ENCODE data around the gene CHCT1. TPM values are rescaled to one million over a fixed set of nuclear protein-coding genes. Genes with fewer than 3 reads are reported as not detected.

The CHCT1 gene
- total and polyA plus RNA-seq, 12 donors, result 0.44 TPM; not detected in 11

GRCh38 chr17:60447375-60447774 lies 25.1 kb downstream of the CHCT1 start:
- intact Hi-C loops (cut with DNase I), result loop anchor here in 1 of 10 donors (10.0 kb wide), 1 partner anchor 533 kb away; no protein-coding TSS in a partner anchor
- Histone ChIP-seq H3K36me3 (peaks cover 0 to 89% (median 31%) of the 10 kb centered on the region in 9 donors), H3K4me1 (peaks cover 0 to 14% (median 1%) of the 10 kb centered on the region in 9 donors)

GRCh38 chr17:60451071-60451470 lies 28.8 kb downstream of the CHCT1 start:
- H3K9me3 ChIP-seq, result no peaks in the 10 kb centered on the region
- peaks cover 0 to 100% (median 58%) of the 10 kb centered on the region in 9 donors for H3K36me3 ChIP-seq
- H3K4me1 ChIP-seq, result no peaks in the 10 kb centered on the region
- no peaks in the 10 kb centered on the region for H3K27me3 ChIP-seq
- ATAC-seq, result no peak
- H3K4me3 ChIP-seq, result no peak overlapping the region
- no peak for TF ChIP-seq CTCF (IDR thresholded peaks at IDR 0.05)
- intact Hi-C loops (cut with DNase I), result loop anchor here in 1 of 10 donors (10.0 kb wide), 1 partner anchor 184 kb away; no protein-coding TSS in a partner anchor
- DNase-seq, result no peak
- no peak overlapping the region for H3K27ac ChIP-seq
- WGBS, 2 donors, result 95 to 96% methylated on average over 1 of the region's 1 CpG

More at GRCh38 chr17:60447375-60447774, 25.1 kb downstream of the CHCT1 start:
- ATAC-seq (no peak), DNase-seq (no peak)
- no peak overlapping the region for H3K4me3 ChIP-seq
- H3K27me3 ChIP-seq, result no peaks in the 10 kb centered on the region
- no peak overlapping the region for H3K27ac ChIP-seq
- WGBS, 2 donors, result 69 to 85% methylated on average over 8 of the region's 8 CpGs
- TF ChIP-seq CTCF (IDR thresholded peaks at IDR 0.05), result no peak
- H3K9me3 ChIP-seq, result no peaks in the 10 kb centered on the region

- Histone ChIP-seq H3K9me3 (no peaks in the 10 kb centered on the region), H3K36me3 (peaks cover 0 to 100% (median 66%) of the 10 kb centered on the region in 9 donors), H3K4me3 (no peak overlapping the region), H3K4me1 (no peaks in the 10 kb centered on the region), H3K27ac (no peak overlapping the region), H3K27me3 (no peaks in the 10 kb centered on the region)
- no peak for DNase-seq
- intact Hi-C loops (cut with DNase I), result loop anchor here in 1 of 10 donors (10.0 kb wide), 1 partner anchor 183 kb away; no protein-coding TSS in a partner anchor
- TF ChIP-seq CTCF (IDR thresholded peaks at IDR 0.05), result no peak
- ATAC-seq, result no peak
Observed at GRCh38 chr17:60451965-60452364, 29.7 kb downstream of the CHCT1 start.

GRCh38 chr17:60455378-60455777 lies 33.1 kb downstream of the CHCT1 start:
- intact Hi-C loops (cut with DNase I), result loop anchor here in 1 of 10 donors (10.0 kb wide), 1 partner anchor 179 kb away; no protein-coding TSS in a partner anchor
- WGBS, 2 donors, result 80 to 93% methylated on average over 4 of the region's 4 CpGs
- H3K36me3 ChIP-seq, result peaks cover 0 to 100% (median 82%) of the 10 kb centered on the region in 9 donors

More at GRCh38 chr17:60455378-60455777, 33.1 kb downstream of the CHCT1 start:
- H3K9me3 ChIP-seq, result no peaks in the 10 kb centered on the region
- H3K27me3 ChIP-seq, result no peaks in the 10 kb centered on the region
- DNase-seq (no peak), ATAC-seq (no peak)
- H3K4me3 ChIP-seq, result no peak overlapping the region
- H3K4me1 ChIP-seq, result no peaks in the 10 kb centered on the region
- H3K27ac ChIP-seq, result no peak overlapping the region
- TF ChIP-seq CTCF (IDR thresholded peaks at IDR 0.05), result no peak
